Measurements from ENCODE around the gene PTPN18.

PTPN18 gene

GRCh38 chr2:130365075-130365474, 9.2 kb downstream of the PTPN18 start:
- no peak for DNase-seq (ENCODE audit: low spot score)

- DNase-seq (ENCODE audit: low spot score) = no peak
These were observed 10.1 kb downstream of the PTPN18 start for GRCh38 chr2:130365963-130366362.

- DNase-seq (ENCODE audit: low spot score) = no peak
These were observed 10.9 kb downstream of the PTPN18 start for GRCh38 chr2:130366720-130367119.

GRCh38 chr2:130368786-130369185, 12.9 kb downstream of the PTPN18 start:
- no peak for DNase-seq (ENCODE audit: low spot score)

- no peak for DNase-seq (ENCODE audit: low spot score)
These were observed 13.6 kb downstream of the PTPN18 start for GRCh38 chr2:130369311-130369964.

- no peak for DNase-seq (ENCODE audit: low spot score)
These were observed 14.1 kb downstream of the PTPN18 start for GRCh38 chr2:130369965-130370341.

- no peak for DNase-seq (ENCODE audit: low spot score)
These were observed 14.6 kb downstream of the PTPN18 start for GRCh38 chr2:130370490-130370889.

GRCh38 chr2:130371723-130372054, 15.8 kb downstream of the PTPN18 start:
- no peak for DNase-seq (ENCODE audit: low spot score)

- no peak for DNase-seq (ENCODE audit: low spot score)
These were observed 16.4 kb downstream of the PTPN18 start for GRCh38 chr2:130372055-130372832.

- no peak for DNase-seq (ENCODE audit: low spot score)
These were observed 17.3 kb downstream of the PTPN18 start for GRCh38 chr2:130372833-130373807.

GRCh38 chr2:130373808-130374365, 18.0 kb downstream of the PTPN18 start:
- no peak for DNase-seq (ENCODE audit: low spot score)

- no peak for DNase-seq (ENCODE audit: low spot score)
These were observed 18.9 kb downstream of the PTPN18 start for GRCh38 chr2:130374587-130375290.

- DNase-seq (ENCODE audit: low spot score) = no peak
These were observed 19.7 kb downstream of the PTPN18 start for GRCh38 chr2:130375291-130376266.

- DNase-seq (ENCODE audit: low spot score) = no peak
These were observed 20.8 kb downstream of the PTPN18 start for GRCh38 chr2:130376433-130377293.

- no peak for DNase-seq (ENCODE audit: low spot score)
These were observed 21.6 kb downstream of the PTPN18 start for GRCh38 chr2:130377491-130377890.

- no peak for DNase-seq (ENCODE audit: low spot score)
These were observed 22.5 kb downstream of the PTPN18 start for GRCh38 chr2:130378206-130378897.

GRCh38 chr2:130378898-130379214, 23.0 kb downstream of the PTPN18 start:
- DNase-seq (ENCODE audit: low spot score) = no peak

- no peak for DNase-seq (ENCODE audit: low spot score)
These were observed 24.5 kb downstream of the PTPN18 start for GRCh38 chr2:130380096-130380934.
